Natural killer cell (primary cell): ENCODE results near the gene FGF21. TPM values are rescaled to one million over a fixed set of nuclear protein-coding genes. Genes with fewer than 3 reads are reported as not detected.

Experiments
- ATAC-seq, 3 donors: fragments of 150-1000 bp in 2 of 3; fragments of 200-7000 bp in 1 of 3; cut with Tn5 transposase; 1 replicate in 1 of 3; 2 replicates in 2 of 3; pipeline ENCODE4 v1.10.0; 2021; ENCODE audit warnings: mild to moderate bottlenecking in 2 of 3, moderate library complexity in 2 of 3
- DNase-seq, 2 donors: peaks; one replicate each; pipeline versions ENCODE4 v3.0.0 to v3.0.0-alpha.2; 2013 to 2021; ENCODE audit warnings: mixed read lengths in 1 of 2
- H3K27ac ChIP-seq: one replicate; pipeline ENCODE4 v1.5.1; 2013; ENCODE audit warnings: mild to moderate bottlenecking, low read length
- H3K27me3 ChIP-seq: one replicate; pipeline ENCODE4 v1.6.1; 2013; ENCODE audit warnings: low read length; ENCODE audit not compliant: control insufficient read depth, insufficient read depth
- H3K36me3 ChIP-seq: one replicate; pipeline ENCODE4 v1.6.1; 2013; ENCODE audit warnings: low read length; ENCODE audit not compliant: control insufficient read depth, insufficient read depth
- H3K4me1 ChIP-seq: one replicate; pipeline ENCODE4 v1.6.1; 2013; ENCODE audit warnings: low read length; ENCODE audit not compliant: control insufficient read depth, insufficient read depth
- H3K4me3 ChIP-seq: one replicate; pipeline ENCODE4 v1.5.1; 2013; ENCODE audit warnings: low read length
- H3K9me3 ChIP-seq: one replicate; pipeline ENCODE4 v1.6.1; 2013; ENCODE audit warnings: low read length; ENCODE audit not compliant: control insufficient read depth, insufficient read depth
- H3K27ac Mint-ChIP-seq, 2 donors: one replicate each; pipeline ENCODE4 v1.8.0; 2022; ENCODE audit warnings: mild to moderate bottlenecking in 2 of 2, mixed read lengths in 2 of 2, moderate library complexity in 1 of 2
- H3K27me3 Mint-ChIP-seq, 2 donors: one replicate each; pipeline ENCODE4 v1.8.0; 2022; ENCODE audit warnings: low read depth in 2 of 2, mixed read lengths in 2 of 2
- H3K36me3 Mint-ChIP-seq: one replicate; pipeline ENCODE4 v1.8.0; 2022; ENCODE audit warnings: mixed read lengths
- H3K4me1 Mint-ChIP-seq, 2 donors: one replicate each; pipeline ENCODE4 v1.8.0; 2022; ENCODE audit warnings: mixed read lengths in 2 of 2
- H3K4me3 Mint-ChIP-seq: one replicate; pipeline ENCODE4 v1.8.0; 2022; ENCODE audit warnings: mild to moderate bottlenecking, moderate library complexity, mixed read lengths
- H3K9me3 Mint-ChIP-seq, 2 donors: one replicate each; pipeline ENCODE4 v1.8.0; 2022; ENCODE audit warnings: mixed read lengths in 2 of 2
- CTCF ChIP-seq: fragments of 200-600 bp; IDR thresholded peaks from one replicate; pipeline ENCODE4 v1.8.0; 2022; ENCODE audit warnings: antibody characterized with exemption
- WGBS: methylation state at CpG from one replicate; pipeline ENCODE4 v1.1.7; 2013; ENCODE audit warnings: missing lambda C conversion rate; ENCODE audit not compliant: insufficient coverage; 5-methylcytosine and 5-hydroxymethylcytosine counted together
- intact Hi-C: fragments of 100-400 bp; cut with micrococcal nuclease; formaldehyde crosslinking; loops from one replicate; pipeline ENCODE4 v1.14.2; 2022
- total RNA-seq, 4 donors: library from RNA; stranded (reverse); fragments of 120-200 nt in 1 of 4; gene quantifications; one replicate each; pipeline versions ENCODE4 v1.2.3 to v1.2.4, GENCODE V29; 2013 to 2022

The FGF21 gene
- total RNA-seq, 3 donors from 2014 or later (not counting 1 experiment from before 2014, with no cell fraction given), result not detected

DNA sequence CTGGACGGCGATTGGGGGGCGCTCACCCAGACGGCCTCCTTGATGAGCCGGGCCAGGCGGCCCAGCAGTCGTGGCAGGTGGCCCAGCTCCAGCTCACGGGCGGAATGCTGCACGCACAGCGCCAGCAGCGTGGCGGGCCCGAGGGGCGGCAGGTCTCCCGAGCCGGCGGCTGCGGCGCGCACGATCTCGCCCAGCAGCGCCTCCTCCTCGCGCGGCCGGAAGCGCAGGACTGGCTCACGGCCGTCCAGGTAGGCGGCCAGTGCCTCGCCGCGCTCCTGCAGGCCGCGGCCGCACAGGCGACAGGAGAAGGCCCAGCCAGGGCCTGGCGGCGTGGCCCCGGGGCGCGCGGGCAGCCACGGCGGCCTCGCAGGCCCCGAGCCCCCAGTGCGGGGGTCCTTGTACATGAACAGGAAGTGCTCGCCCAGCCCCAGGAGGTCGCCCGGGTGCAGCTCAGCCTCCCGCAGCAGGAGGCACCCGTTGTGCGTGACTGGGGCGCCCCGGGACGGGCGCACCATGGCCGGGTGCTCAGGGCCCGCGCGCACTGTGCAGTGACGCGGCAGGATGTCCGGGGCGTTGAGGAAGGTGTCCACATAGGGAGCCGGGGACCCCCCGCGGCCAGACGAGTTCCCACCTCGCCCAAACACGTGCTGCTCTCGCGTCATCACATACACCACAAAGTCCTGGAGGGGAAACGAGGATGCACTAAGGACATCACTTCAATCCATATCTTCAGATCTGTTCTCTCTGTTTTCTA, 26.2 kb upstream of the FGF21 start:
- Histone ChIP-seq H3K27ac (no peak overlapping the region), H3K4me3 (no peak overlapping the region), H3K27me3 (no peaks in the 10 kb centered on the region), H3K36me3 (no peaks in the 10 kb centered on the region), H3K9me3 (peaks cover 4% of the 10 kb centered on the region), H3K4me1 (peaks cover 19% of the 10 kb centered on the region)
- peaks cover 21% of the 10 kb centered on the region in 2 donors for H3K4me1 Mint-ChIP-seq
- peaks cover 5 to 10% of the 10 kb centered on the region in 2 donors for H3K9me3 Mint-ChIP-seq
- no peak overlapping the region for H3K27ac Mint-ChIP-seq
- DNase-seq (no peak), ATAC-seq (no peak)
- no peaks in the 10 kb centered on the region for H3K36me3 Mint-ChIP-seq
- WGBS, result 94% methylated on average over 77 of the region's 77 CpGs
- intact Hi-C loops, result no loop called here
- H3K27me3 Mint-ChIP-seq, result peaks cover 14 to 21% of the 10 kb centered on the region in 2 donors
- H3K4me3 Mint-ChIP-seq, result no peak overlapping the region
- TF ChIP-seq CTCF, result no peak

DNA sequence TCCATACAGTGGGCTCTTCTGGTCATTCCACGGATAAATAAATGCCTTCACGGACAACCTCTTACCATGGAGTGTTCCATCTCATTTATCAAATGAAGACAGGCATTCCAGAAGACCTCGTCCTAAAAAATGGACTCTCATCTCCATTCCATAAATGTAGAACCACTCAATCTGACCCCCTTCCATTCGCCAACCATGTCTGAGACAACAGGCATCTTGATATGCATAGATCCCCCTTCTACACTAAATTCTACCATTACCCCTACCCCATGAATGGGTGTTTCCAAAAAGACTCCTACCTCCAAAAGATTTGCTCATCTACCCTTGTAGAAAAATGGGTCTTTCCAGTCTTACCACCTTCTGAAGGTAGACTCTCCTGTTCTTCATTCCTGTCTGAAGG, 23.9 kb upstream of the FGF21 start:
- no peak overlapping the region for H3K4me3 ChIP-seq
- no peak overlapping the region for H3K27ac ChIP-seq
- no peaks in the 10 kb centered on the region for H3K27me3 ChIP-seq
- H3K36me3 ChIP-seq, result no peaks in the 10 kb centered on the region
- H3K9me3 ChIP-seq, result no peaks in the 10 kb centered on the region
- peaks cover 2% of the 10 kb centered on the region in 2 donors for H3K9me3 Mint-ChIP-seq
- no peak overlapping the region for H3K4me3 Mint-ChIP-seq
- peaks cover 6% of the 10 kb centered on the region for H3K4me1 ChIP-seq
- H3K27me3 Mint-ChIP-seq, result peaks cover 14 to 21% of the 10 kb centered on the region in 2 donors
- H3K36me3 Mint-ChIP-seq, result no peaks in the 10 kb centered on the region
- ATAC-seq (no peak), DNase-seq (no peak)
- peaks cover 5 to 6% of the 10 kb centered on the region in 2 donors for H3K4me1 Mint-ChIP-seq
- 92% methylated on average over 4 of the region's 4 CpGs for WGBS
- TF ChIP-seq CTCF, result no peak
- no peak overlapping the region for H3K27ac Mint-ChIP-seq
- intact Hi-C loops, result no loop called here

DNA sequence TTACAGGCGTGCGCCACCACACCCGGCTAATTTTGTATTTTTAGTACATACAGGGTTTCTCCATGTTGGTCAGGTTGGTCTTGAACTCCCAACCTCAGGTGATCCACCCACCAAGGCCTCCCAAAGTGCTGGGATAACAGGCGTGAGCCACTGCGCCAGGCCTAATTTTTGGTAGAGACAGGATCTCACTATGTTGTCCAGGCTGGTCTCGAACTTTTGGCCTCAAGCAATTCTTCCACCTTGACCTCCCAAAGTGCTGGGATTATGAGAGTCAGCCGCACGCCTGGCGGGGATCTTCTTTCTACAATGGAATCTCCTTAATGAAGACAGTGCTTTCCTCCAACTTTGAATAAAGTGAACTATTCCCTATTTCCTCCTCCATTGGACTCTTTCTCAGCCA, 20.7 kb upstream of the FGF21 start:
- no peaks in the 10 kb centered on the region for H3K9me3 ChIP-seq
- H3K36me3 ChIP-seq, result no peaks in the 10 kb centered on the region
- Mint-ChIP-seq H3K4me3 (no peak overlapping the region), H3K9me3 (no peaks in the 10 kb centered on the region), H3K27ac (no peak overlapping the region), H3K36me3 (no peaks in the 10 kb centered on the region), H3K27me3 (peaks cover 14 to 21% of the 10 kb centered on the region in 2 donors), H3K4me1 (peaks cover 0 to 8% of the 10 kb centered on the region in 2 donors)
- 97% methylated on average over 9 of the region's 9 CpGs for WGBS
- DNase-seq (no peak), ATAC-seq (no peak)
- intact Hi-C loops, result loop anchor here (5.0 kb wide), 1 partner anchor 87 kb away; the partner anchor contains the start of gene CA11
- H3K27me3 ChIP-seq, result no peaks in the 10 kb centered on the region
- H3K4me3 ChIP-seq, result no peak overlapping the region
- no peak for TF ChIP-seq CTCF
- peaks cover 8% of the 10 kb centered on the region for H3K4me1 ChIP-seq
- H3K27ac ChIP-seq, result no peak overlapping the region
